Vagina (tissue), 2 donors: ENCODE results near the gene HOXD4.

Experiments used
- CTCF ChIP-seq, 3 experiments: fragments of 450-650 bp in 2 of 3; fragments of 200-600 bp in 1 of 3; sonication (generic) in 1 of 3; IDR thresholded peaks; one replicate each; pipeline ENCODE4 v1.5.1; 2017 to 2019; ENCODE audit warnings: antibody characterized with exemption in 3 of 3, mild to moderate bottlenecking in 2 of 3, moderate library complexity in 2 of 3
- POLR2AphosphoS5 ChIP-seq, 2 donors: sonication (generic); formaldehyde crosslinking; IDR thresholded peaks; one replicate each; pipeline ENCODE4 v1.9.0; 2017; ENCODE audit warnings: antibody characterized with exemption in 2 of 2, mild to moderate bottlenecking in 2 of 2, low read depth in 1 of 2; ENCODE audit not compliant: insufficient read depth in 1 of 2

GRCh38 chr2:176156807-176157498 is 5.6 kb downstream of the HOXD4 start, which contains the start of gene HOXD3:
- no peak for TF ChIP-seq CTCF (IDR thresholded peaks at IDR 0.05)
- TF ChIP-seq POLR2AphosphoS5 (IDR thresholded peaks at IDR 0.05; ENCODE audit: insufficient read depth in 1 of 2, low read depth in 1 of 2): no peak
